DMS 273 (cell line): ENCODE data around the gene ABT1.
A peak's percentile ranks its signal among the peaks of the same experiment; 100 is the strongest.
"Not testable (repeated sequence)": the region's sequence is repeated elsewhere in the genome, so short reads cannot be mapped to it uniquely, and the experiment has no call there.

Experiments
- DNase-seq: peaks from one replicate; lab custom pipeline; 2025; ENCODE audit not compliant: unreplicated experiment; lab: John Stamatoyannopoulos, UW

Gene ABT1

DNA sequence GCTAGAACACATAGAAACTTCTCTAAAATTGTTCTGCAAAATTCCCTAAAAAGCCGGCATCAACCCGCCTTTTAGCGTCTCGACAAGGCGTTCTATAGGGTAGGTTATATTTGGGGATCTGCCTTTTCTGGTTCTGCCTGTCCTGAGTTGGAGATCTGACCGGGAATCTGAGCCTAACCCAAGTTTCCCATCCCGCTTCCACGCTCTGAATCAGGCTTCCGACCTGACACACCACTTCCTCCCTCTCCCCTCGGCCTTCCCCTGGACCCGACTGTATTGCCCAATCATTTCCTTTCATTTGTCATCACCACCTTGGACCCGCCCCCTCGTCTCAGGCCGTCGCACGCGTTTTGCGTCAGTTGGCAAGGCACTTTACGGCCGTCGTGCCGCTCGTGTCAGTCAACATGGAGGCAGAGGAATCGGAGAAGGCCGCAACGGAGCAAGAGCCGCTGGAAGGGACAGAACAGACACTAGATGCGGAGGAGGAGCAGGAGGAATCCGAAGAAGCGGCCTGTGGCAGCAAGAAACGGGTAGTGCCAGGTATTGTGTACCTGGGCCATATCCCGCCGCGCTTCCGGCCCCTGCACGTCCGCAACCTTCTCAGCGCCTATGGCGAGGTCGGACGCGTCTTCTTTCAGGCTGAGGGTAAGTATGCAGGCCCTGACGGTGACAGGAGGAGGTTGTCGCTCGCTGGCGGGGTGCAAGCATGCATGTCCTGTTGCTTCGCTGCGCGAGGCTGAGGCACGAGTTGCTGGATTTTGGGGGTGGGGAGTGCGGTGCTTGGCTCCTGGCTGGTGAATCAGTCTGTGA, at the start of gene ABT1:
TSS of gene ABT1 (plus strand) at position 375 of the 810 bp plus-strand sequence. CDS start at position 405, 30 bp downstream.
- peak; percentile 99 for DNase-seq

- not testable (repeated sequence) for DNase-seq
These were observed 49.4 kb upstream of the ABT1 start for GRCh38 chr6:26547363-26547762.

- DNase-seq: peak; percentile 89
These were observed 46.3 kb upstream of the ABT1 start for GRCh38 chr6:26550250-26550993.

DNA sequence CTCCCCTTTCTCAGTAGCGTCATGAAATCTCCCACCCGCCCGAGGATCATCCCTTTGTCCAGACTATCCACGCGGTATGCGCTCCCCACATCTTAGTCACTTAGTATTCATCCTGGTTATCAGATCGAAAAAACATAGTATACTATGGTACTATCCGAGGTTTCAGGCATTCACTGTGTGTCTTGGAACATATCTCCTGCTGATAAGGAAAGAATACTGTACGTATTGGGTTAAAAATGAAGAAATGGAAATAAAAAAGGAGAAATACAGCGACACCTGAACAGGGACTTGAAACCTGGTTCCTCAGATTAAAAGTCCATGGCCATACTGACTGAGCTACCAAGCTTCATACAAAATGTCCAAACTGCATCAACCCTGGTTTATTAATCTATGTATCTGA, 44.5 kb upstream of the ABT1 start:
- DNase-seq: no peak

GRCh38 chr6:26552640-26553188, 44.0 kb upstream of the ABT1 start:
- DNase-seq: no peak

DNA sequence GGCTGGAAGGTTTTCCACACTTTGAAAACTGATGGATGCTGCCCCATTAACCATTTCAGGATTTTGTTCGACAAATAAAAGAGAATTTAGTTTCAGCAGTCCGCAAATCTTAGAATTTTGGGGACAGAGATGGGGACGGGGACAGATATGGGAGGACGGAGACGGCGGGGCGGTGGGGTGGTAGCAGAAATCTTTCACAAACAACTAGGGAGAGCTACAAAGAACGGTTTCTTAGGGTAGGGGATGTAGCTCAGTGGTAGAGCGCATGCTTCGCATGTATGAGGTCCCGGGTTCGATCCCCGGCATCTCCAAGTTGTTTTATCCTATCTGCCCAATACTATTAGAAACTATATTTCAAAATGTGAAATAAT, 43.5 kb upstream of the ABT1 start:
- DNase-seq: peak; percentile 89

DNA sequence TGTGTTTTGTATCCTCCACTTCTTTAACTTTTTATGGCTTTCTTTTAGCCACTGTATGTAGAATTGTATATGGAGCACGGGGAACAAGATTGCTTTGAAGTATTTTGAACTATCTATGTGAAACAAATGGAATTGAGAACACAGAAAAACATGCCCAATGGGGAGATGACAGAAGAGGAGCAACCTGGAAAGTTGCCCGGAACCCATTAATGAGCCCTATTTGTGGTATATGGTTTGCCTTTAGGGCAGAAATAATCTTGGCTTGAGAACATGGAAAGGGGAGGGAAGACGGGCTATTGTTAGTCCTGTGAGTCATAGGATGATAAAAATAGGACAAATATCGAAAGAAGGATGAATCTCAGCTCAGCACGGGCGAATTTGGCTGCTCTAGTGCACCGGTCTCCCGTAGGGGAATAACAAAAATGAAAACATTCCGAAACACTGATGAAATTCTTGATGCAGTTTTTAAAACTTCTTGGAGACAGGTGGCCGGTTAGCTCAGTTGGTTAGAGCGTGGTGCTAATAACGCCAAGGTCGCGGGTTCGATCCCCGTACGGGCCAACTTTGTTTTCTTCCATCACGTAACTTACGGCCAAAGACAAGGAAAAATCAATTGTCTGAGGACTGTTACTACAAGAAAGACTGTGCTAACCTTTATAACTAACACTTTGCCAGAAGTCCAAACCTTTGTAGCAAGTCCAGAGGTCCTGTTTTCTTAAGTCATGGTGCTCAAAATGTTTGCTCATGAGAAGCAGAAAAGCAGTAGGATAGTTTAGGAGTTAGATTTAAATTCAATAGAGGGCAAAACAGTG, 42.9 kb upstream of the ABT1 start:
- DNase-seq: peak; percentile 92

DNA sequence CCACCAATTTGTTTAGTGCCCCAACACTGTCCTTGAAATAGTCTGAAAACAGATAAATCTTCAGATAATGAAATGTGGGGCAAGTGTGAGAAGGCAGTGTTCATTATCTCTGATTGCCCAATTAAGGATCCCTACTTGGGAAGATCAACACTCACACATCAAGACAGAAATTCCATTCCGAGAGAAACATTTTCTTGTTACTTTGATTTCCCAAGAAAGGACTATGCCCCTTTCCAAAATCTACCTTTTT, 42.4 kb upstream of the ABT1 start:
- DNase-seq: peak; percentile 59

DNA sequence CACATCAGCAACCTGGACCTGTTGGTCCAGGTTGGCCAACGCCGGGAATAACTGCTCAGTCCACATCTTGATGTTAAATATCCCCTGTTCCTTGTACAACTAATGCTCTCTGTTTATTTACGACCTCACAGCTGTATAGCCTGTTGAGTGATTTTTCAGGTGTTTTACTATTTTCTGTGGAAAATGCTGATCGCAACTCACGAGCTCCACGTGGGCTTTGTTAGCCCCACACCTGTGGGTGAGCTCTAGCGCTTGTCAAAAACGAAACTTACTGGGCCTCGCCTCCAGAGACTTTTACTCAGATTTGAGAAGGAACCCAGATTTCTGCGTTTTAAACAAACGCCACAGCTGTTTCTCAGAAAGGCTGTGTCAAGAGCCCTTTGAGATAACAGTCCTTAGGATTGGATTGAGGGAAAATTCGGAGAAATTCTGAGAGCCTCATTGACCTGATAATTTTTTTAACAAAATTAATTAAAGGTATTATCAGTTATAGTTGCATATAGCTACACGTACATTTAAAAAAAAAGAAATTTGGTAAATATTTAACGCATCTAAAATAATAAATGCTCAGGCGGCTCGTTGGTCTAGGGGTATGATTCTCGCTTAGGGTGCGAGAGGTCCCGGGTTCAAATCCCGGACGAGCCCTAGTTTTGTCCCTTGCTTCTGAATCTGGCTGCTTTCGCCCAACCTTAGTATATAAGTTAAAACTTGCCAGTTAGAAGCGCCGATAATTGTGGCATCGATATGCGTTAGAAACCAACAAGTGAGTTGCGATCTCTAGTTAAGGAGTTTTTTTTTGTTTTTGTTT, 41.9 kb upstream of the ABT1 start:
- DNase-seq: peak; percentile 88

DNA sequence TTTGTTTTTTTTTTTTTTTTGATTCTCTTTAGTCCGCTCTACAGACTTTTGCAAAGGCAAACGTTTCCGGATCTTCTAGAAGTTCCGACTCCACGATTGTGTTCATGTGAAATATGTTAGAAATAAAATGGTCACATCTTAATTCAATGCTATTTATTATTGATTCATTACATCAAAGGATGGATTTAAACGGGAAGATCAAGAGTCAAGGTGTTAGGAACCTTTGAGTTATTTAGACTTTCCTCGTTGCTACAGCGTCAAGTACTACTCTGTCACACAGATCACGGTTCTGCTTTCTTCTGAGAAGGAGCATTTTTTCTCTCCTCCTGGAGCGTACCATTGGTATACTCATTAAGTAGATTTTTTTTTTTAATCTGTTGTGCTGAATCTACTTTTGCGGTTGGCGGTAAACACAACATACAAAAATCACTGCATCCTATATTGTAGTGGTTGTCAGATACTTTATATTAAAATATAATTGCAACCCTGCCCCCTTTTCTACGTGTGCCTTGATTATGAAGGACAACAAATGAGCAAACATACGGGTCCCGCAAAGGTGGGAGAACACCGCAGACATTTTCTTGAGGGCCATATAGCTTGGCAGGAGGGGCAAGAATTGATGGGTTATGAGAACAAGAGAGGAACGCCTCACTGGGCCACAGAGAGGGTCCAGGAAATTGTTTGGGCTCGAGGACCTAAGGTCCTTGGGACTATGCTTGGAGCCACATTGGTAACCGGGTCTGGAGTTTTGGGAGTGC, 41.1 kb upstream of the ABT1 start:
- peak; percentile 67 for DNase-seq

GRCh38 chr6:26556263-26557070, 40.3 kb upstream of the ABT1 start:
- DNase-seq: peak; percentile 95

GRCh38 chr6:26561533-26562466, 35.0 kb upstream of the ABT1 start:
- no peak for DNase-seq

DNA sequence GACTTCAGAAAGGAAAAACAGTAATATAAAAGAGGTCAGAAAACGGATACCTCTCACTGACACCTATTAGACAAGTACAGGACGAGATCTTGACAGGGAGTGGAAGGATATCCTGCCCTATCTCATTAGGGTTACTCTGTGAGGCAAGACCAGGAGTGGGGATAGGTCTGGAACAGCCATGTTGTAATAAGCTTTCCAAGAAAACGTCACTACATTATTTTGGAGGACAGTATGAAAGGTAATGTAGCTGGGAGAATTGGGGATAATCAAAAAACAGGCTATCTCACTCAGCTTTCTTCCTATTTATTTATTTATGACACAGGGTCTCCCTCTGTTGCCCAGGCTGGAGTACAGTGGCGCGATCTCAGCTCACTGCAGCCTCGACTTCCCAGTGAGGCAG, 33.3 kb upstream of the ABT1 start:
- no peak for DNase-seq

DNA sequence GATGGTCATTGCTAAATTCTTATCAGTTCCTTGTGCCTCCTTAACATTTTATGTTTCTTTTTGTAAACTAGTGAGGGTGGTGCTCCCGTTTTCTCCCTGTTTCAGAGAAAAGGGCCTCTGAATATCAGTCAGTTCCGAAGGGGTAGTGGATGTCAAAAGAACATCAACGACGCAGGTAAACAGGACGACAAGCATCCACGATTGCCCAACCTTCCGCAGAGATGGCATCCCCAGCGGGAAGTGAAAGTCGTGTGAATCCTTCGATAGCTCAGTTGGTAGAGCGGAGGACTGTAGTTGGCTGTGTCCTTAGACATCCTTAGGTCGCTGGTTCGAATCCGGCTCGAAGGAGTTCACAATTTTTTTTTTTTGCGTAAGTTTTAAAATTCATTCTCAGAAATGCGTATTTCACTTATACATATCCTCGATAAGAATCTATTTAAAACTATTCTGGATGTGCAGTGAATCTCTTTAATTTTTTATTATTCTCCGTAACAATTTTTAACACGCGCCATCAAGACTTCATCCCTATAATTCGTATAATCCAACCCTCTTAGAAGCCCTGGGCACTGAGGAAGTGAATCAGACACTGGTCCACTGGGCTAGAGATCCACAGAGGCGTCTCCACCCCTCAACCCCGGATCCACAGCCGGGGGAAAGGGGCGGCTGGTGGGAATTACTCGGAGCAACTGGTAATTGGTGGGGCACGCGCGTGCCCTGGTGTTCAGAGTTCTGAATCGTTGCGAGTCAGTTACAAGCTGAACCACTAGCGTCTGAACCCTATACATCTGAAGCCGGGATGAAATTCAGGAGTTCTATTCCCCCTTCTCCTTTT, 27.9 kb upstream of the ABT1 start:
- peak; percentile 95 for DNase-seq

GRCh38 chr6:26569433-26569764, 27.4 kb upstream of the ABT1 start:
- DNase-seq: no peak

GRCh38 chr6:26570027-26570809, 26.5 kb upstream of the ABT1 start:
- DNase-seq: peak; percentile 16
